Fibroblast of skin of scalp (primary cell): Measurements from ENCODE around the gene ECE2. TPM values are rescaled to one million over a fixed set of nuclear protein-coding genes. Genes with fewer than 3 reads are reported as not detected.

Experiments used
- DNase-seq: peaks from one replicate; pipeline ENCODE4 v3.0.0-alpha.2; 2013
- polyA plus RNA-seq, 2 experiments: library from polyadenylated mRNA; unstranded; fragments of 120-200 nt; gene quantifications; one replicate each; pipeline ENCODE4 v1.2.1, GENCODE V29; 2013; ENCODE audit not compliant: insufficient read length in 2 of 2

Gene ECE2
- not detected for polyA plus RNA-seq (2013, experiment 1 of 2; ENCODE audit: insufficient read length)
- not detected for polyA plus RNA-seq (2013, experiment 2 of 2; ENCODE audit: insufficient read length)

DNA sequence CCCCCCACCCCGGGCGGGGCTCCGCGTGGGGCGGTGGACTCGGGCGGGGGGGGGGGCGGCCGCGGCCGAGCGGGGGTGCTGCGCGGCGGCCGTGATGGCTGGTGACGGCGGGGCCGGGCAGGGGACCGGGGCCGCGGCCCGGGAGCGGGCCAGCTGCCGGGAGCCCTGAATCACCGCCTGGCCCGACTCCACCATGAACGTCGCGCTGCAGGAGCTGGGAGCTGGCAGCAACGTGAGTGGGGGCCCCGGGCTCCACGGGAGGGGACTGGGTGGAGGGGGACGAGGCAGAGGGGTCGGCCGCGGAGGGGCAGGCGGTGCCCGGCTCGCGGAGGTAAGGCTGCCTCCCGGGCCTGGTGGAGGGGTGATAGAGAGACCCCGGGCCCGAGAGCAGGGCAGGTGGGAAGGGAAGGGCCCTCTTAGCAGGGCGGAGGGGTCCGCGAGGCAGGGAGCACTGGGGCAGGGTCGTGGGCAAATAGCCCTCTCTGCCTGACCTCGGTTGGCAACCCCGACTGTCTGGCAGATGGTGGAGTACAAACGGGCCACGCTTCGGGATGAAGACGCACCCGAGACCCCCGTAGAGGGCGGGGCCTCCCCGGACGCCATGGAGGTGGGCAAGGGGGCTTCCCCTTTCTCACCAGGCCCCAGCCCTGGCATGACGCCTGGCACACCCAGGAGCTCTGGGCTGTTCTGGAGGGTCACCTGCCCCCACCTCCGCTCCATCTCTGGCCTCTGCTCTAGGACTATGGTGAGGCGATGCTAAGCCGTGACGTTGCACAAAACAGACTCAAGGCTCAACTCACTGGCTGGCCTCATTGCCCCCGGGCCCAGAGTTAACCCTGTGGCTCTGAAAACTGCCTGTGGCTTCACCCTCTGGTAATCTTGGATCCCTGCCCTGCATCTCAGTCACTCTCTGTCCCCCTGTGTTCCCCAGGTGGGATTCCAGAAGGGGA, at the start of gene ECE2:
TSS of gene ECE2 (plus strand) at position 62 of the 950 bp plus-strand sequence. CDS start at position 194, 132 bp downstream.
- DNase-seq = no peak

DNA sequence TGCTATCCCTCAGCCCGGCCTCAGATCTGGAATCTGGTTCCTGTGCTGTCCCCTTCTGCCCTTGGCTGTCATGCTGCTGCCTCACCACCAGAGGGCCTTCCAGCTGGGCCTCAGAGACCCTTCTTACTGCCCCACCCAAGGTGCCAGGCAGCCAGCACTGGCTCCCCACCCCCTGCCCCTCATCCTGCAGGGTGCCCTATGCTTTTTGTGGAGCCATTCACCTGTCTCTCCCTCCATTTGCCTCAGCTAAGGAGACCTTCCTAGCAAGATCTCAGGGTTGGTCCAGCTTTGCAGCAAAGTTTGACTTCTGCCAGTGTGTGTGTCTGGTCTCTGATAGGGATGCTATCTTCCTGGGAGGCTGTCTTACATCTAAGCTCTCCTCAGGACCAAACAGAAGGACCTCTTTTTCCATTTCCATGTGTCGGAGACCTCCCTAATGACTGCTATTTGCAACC, 48.3 kb upstream of the ECE2 start:
- peak; percentile 22 for DNase-seq

DNA sequence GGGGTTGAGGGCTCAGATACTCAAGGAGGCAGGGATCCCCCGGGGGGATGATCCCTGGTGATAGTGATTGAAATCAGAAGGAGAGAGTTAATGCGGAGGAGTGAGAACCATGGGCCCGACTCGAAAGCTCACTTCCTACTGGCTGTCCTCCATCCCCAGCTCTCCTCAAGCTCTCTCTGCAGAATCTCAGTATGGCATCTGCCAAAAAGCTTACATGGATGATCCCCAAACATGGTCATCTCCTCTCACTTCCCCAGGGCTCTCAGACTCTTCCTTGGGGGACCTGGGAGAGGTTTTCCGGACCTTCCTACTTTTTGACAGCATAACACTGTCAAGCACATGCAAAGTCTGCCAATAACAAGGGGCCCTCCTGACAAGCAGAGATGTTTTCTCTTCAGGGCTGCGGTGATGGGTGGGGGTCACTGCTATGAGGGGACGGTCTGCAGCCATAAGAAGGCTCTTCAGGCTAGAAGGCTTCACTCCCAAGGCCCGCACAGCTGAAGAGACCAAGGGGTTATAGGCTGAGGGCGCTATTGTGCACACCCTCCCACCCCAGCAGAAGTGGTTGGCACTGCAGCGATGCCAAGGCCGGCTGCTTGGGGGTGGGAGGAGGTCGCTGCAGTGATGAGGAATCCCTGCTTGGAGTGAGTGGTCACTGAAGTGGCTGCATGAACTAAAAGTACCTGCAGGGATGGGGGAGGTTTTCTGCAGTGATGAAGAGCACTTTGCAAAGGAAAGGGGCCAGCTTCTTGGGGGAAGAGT, 47.3 kb upstream of the ECE2 start:
- no peak for DNase-seq

DNA sequence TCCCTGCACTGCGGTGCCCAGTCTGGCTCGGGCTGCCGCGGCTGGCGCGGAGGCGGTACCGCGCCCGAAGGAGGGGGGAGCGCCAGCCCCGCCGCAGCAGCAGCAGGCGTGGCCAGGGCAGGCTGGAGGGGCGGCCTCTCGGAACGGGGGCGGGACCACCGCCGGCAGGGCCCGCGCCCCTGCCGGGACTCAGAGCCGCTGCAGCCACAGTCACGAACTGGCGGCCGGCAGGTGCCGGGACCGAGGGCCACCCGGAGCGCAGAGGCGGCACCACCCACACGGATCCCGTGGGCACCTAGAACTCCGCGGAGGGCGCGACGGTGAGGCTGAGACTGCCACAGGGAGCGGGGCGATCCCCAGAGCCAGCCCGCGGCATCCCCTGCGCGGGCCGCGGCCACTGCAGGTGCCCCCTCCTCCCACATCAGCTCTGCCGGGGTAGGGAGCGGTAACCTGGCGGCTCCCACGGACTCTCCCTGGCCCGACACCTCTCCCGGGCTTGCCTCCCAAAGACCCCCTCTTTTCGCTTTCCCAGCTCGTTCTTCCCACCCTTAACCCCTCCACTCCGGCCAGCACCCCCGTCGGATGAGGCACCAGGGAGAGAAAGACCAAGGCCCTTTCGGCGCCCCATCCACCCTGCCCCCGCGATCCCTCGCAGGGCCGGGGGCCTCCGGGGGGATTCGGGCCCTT, 46.3 kb upstream of the ECE2 start, which contains the start of gene VWA5B2:
TSS of gene VWA5B2 (plus strand) at position 192 of the 687 bp plus-strand sequence. CDS start 944 bp downstream, outside the sequence.
- peak; percentile 32 for DNase-seq

DNA sequence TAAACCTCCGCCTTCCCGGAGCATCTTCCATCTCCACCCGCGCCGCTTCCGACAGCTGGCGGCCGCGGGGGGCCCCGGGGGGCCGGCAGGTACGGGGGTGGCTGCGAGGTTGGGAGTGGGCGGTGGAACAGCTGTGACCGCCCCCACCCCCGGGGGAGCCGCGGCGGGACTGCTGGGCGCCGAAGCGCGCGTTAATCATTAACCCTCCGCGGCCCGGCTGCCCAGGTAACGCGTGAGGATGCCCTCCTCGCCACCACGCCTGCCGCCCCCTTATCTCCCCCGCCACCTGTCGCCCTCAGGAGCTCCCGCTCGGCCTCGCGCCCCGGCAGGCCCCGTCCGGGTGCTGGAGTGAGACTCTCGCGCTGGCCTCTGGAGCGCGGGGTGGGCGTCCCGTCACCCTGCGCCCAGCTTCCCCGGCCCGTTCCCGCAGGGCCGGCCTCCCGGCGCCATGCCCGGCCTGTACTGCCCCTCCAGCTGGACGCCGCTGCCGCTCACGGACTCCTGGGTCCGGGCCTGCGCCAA, 45.7 kb upstream of the ECE2 start:
- no peak for DNase-seq

DNA sequence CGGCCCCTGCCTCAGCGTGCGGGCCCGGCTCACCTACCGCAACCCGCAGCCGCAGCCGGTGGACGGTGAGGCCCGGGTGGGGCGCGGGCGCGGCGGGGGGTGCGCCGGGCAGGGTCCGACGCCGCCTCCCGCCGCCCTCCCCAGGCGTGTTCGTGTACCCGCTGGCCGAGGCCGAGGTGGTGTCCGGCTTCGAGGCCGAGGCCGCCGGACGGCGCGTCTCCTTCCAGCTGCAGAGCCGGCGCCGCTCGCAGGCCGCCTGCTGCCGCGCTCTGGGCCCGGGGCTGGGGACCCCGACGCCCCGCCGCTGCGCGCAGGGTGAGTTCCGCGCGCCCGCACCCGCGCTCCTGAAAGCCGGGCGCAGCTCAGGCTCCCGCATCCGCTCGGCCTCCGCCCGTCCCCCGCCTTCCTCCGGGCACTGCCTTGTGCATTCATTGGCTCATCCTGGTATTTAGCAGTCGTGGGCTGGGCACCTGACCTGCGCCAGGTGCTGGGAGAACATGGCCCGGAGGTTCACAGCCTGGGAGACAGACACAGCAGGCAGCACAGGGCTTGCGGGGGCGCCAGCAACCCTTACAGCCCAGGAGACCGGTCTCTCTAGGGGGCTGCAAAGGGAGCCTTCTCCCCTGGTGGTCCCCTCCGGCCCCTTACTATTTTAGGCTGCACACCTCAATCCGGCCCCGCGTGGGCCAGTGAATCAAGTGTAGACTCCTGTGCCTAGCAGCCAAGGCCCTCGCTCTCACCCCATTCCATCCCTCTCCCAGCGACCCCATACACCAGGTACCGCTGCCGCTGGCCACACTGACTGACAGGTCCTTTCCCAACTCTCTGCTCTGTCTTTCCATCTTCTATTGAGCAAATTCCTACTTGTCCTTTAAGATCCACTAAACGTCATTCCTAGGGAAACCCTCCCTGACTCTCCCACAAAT, 45.0 kb upstream of the ECE2 start:
- no peak for DNase-seq

DNA sequence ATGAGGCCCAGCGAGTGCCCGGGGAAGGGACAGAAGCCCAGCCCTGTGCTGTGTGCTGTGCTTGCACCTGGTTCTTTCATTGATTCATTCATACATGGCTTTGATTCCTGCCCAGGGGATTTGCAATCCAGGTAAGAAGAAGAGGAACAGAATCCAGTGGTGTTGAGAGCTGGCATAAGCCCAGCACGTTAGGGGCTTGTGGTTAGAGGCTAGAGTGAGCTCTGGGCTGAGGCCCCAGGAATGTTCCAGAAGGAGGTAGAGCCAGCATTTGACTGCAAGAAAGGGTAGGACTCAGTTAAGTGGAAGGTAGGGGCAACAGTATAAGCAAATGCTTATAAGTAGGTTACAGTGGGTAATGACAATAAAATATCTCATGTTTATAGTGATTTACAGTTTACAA, 44.2 kb upstream of the ECE2 start:
- no peak for DNase-seq

DNA sequence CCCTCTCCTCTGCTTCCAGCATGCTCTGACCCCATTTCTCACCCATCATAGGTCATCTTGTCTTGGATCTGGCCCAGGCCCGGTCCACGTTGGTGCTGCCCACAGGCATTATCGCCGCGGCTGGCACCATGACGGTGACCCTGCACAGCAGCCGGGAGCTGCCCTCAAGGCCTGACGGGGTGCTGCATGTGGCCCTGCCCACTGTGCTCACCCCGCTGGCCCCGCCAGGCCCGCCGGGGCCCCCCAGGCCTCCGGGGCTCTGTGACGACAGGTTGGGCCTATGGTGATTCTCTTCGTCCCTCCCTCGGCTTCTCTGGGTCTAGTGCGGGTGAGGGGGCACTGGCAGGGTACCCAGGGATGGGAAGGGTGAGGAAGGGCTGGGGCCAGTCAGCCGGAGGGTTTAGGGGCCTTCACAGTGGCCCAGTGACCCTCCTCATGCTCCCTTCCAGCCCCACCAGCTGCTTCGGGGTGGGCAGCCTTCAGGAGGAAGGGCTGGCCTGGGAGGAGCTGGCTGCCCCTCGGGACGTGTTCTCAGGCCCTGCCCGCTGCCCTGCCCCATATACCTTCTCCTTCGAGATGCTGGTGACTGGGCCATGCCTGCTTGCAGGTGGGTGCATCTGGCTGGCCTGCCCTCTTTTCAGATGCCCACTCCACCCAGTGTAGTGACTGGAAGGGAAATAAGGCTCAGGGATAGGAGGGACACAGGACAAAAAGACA, 42.5 kb upstream of the ECE2 start:
- no peak for DNase-seq

DNA sequence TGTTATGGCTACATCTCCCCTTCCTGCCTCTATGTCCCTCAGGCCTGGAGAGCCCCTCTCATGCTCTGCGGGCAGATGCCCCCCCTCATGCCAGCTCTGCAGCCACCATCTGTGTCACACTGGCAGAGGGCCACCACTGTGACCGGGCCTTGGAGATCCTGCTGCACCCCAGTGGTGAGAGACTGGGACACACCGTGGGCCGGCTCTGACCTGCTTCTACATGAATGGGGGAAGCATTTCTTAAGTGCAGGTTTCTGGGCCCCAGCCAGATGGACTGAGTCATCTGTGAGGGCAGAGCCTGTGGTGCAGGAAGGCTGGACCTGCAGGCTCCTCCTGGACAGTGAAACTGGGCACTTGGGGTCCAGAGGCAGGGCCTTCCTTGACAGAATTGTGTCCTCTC, 41.6 kb upstream of the ECE2 start:
- peak; percentile 49 for DNase-seq

DNA sequence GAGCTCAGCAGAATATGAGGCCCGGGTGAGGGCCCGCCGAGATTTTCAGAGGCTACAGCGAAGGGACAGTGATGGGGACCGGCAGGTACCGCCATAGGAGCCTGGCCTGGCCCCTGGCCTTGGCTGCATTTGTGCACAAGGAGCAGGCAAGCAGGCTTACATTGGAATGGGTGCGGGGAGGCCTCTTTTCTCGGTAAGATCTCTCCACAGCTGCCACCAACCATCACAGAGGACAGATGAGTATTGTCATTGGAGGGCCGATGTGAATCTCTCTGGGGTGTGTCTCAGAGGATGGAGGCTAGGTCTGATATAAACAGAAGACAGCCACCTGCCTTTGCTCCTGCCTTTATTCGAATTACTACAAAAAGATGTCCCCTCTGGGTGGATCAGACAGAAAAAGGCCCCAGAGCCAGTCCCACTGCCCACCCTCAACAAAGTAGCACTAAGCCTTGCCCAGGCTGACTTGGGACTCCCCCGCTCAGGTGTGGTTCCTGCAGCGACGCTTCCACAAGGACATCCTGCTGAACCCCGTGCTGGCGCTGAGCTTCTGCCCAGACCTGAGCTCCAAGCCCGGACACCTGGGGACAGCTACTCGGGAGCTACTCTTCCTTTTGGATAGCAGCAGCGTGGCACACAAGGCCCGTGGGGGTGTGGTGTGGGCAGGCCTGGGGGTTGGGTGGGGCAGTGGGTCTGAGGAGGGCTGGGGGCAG, 41.0 kb upstream of the ECE2 start:
- DNase-seq = no peak

DNA sequence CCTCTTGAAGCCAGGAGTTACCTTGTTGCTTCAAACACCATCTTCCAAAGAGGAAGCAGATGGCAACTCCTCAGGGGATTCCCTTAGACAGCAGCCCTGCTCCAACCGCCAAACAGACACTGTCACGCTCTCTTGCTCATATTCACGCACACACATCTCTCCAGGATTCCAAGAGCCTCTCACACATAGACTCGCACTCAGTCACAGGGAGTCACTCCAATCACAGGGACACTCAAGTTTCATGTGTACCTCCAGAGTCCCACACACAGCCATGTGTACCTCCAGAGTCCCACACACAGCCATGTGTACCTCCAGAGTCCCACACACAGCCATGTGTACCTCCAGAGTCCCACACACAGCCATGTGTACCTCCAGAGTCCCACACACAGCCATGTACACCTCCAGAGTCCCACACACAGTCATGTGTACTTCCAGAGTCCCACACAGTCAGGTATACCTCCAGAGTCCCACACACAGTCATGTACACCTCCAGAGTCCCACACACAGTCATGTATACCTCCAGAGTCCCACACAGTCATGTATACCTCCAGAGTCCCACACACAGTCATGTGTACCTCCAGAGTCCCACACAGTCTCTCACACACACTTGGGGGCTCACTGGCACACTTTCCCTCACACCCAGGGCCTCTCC, 40.3 kb upstream of the ECE2 start:
- no peak for DNase-seq

DNA sequence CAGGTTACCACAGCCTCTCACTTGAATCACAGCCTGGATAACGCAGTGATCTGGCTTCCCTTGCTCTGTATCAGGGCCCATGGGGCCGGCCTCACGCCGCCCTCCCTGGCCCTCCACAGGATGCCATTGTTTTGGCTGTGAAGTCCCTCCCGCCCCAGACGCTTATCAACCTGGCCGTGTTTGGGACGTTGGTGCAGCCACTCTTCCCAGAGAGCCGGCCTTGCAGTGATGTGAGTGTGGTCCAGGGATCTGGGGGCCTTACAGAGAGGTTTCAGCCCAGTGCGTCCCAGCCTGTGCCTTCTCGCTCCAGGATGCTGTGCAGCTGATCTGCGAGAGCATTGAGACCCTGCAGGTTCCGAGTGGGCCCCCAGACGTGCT, 39.8 kb upstream of the ECE2 start:
- no peak for DNase-seq

DNA sequence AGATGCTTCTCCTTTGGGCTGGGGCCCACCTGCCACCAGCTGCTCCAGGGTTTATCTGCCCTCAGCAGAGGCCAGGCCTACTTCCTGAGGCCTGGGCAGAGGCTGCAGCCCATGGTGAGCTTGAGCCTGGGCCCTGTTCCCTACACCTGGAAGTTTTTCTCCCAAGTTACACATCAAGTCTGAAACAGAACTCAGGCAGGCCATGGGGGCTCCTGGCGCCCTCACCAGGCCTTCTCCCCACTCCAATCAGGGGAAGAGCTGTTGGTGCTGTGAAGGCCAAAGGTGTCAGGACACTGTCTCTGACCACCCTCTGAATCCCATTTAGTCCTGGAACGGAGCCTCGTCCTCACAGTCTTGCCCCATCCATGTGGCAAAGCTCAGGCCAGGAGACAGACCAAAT, 39.2 kb upstream of the ECE2 start:
- no peak for DNase-seq

DNA sequence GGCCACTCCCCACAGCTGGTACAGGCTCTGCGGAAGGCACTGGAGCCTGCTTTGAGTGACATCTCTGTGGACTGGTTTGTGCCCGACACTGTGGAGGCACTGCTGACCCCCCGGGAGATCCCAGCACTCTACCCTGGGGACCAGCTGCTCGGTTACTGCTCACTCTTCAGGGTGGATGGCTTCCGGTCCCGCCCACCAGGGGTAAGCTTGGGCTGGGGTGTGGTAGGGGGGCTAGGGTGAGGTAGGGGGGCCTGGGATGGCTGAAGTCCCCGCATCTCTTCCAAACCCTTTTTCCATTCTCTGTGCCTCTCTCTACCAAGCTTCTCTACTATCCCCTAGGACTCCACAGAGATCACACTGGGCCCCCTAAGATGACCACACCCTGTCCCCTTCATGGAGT, 38.6 kb upstream of the ECE2 start:
- DNase-seq = no peak

DNA sequence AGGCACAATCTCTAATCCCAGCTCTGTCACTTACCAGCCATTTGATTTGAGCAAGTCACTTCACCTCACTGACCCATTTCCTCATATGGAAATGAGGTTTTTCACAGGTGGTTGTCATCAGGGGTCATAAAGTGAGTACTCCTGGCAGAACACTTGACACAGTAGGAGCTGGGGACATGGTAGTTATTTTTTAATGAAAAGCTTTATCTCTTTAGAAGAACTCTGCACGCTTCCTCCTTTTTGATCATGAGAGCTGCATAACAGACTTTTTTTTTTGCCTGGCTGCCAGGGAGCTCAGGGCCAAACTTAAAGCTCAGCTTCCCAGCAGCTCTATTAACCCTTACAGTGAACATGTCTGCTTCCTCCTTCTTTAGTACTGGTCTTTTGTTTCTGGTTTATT, 38.0 kb upstream of the ECE2 start:
- no peak for DNase-seq

DNA sequence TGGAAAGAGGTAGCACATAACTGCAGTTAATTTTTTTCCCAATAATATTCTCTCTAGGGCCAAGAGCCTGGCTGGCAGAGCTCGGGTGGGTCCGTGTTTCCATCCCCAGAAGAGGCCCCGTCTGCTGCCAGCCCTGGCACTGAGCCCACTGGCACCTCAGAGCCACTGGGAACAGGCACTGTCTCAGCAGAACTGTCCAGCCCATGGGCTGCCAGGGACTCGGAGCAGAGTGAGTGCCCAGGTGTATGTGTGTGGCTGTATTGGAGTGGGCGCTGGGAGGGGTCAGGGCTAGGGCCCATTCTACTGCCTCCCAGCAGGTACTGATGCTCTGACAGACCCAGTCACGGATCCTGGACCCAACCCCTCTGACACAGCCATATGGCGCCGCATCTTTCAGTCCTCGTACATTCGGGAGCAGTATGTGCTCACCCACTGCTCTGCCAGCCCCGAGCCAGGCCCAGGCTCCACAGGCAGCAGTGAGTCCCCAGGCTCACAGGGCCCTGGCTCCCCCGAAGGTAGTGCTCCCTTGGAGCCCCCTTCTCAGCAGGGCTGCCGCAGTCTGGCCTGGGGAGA, 37.5 kb upstream of the ECE2 start:
- DNase-seq = no peak

DNA sequence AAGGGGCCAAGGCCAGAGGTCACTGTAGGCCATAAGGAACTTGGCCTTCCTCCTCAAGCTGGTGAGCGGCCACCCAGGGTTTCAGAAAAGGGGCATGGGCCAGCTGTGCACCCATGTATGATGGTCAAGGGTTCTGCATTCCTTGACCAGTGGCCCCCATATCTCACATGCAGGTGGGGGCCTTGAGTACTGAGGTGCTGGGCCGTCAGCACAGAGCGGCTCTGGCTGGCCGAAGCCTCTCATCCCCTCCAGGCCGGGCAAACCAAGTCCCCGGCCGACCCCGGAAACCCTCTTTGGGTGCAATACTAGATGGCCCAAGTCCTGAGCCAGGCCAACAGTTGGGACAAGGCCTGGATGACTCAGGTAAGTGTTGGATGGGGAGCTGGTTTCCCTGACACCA, 36.6 kb upstream of the ECE2 start:
- DNase-seq = no peak

DNA sequence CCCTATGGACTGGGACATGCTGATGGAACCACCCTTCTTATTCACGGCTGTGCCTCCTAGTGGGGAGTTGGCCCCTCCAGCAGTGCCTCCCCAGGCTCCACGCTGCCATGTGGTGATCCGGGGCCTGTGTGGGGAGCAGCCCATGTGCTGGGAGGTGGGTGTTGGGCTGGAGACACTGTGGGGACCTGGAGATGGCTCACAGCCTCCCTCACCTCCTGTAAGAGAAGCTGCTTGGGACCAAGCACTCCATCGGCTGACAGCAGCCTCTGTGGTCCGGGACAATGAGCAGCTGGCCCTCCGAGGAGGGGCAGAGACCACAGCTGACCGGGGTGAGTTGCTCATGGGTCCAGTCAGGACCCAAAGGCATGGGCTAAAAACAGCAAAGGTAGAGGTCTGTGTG, 36.1 kb upstream of the ECE2 start:
- no peak for DNase-seq
